IPS-20b (cell line): ENCODE results near the gene ZNF547.

Experiments used
- H3K27ac ChIP-seq: one replicate; pipeline ENCODE4 v1.5.1; 2013; ENCODE audit warnings: low read length
- H3K27me3 ChIP-seq: 2 replicates; pipeline ENCODE4 v1.6.1; 2013; ENCODE audit warnings: mild to moderate bottlenecking, low read length, inconsistent platforms; ENCODE audit not compliant: insufficient read depth
- H3K36me3 ChIP-seq: 2 replicates; pipeline ENCODE4 v1.6.1; 2013; ENCODE audit warnings: low read depth, mild to moderate bottlenecking, inconsistent platforms, low read length, moderate library complexity; ENCODE audit not compliant: insufficient read depth
- H3K4me1 ChIP-seq: 2 replicates; pipeline ENCODE4 v1.6.1; 2013; ENCODE audit warnings: mild to moderate bottlenecking, control low read depth, inconsistent platforms, low read length, moderate library complexity; ENCODE audit not compliant: insufficient read depth
- H3K4me3 ChIP-seq: 2 replicates; pipeline ENCODE4 v1.5.1; 2013; ENCODE audit warnings: mild to moderate bottlenecking, low read length, inconsistent platforms
- H3K9ac ChIP-seq: 2 replicates; pipeline ENCODE4 v1.6.1; 2013; ENCODE audit warnings: low read depth, mild to moderate bottlenecking, inconsistent platforms, low read length, moderate library complexity
- H3K9me3 ChIP-seq: 2 replicates; pipeline ENCODE4 v1.6.1; 2013; ENCODE audit warnings: mild to moderate bottlenecking, low read depth, low read length, inconsistent platforms; ENCODE audit not compliant: insufficient read depth

Gene ZNF547

GRCh38 chr19:57362997-57363687, at the start of gene ZNF547, which contains the start of gene TRAPPC2B:
TSS of gene ZNF547 (plus strand) at chr19:57363551. CDS start at chr19:57368556, 5,005 bp downstream.
TSS of gene TRAPPC2B (plus strand) at chr19:57363551. CDS start at chr19:57364834, 1,283 bp downstream.
- peak within 1 kb of the TSS; percentile 90 for H3K9ac ChIP-seq
- peak within 1 kb of the TSS; percentile 84 for H3K4me3 ChIP-seq
- H3K4me1 ChIP-seq = no peaks in the 10 kb centered on the region
- H3K27me3 ChIP-seq = no peaks in the 10 kb centered on the region
- H3K36me3 ChIP-seq = peaks cover 9% of the 10 kb centered on the region; the same call in 1 of the 2 replicates
- peak within 1 kb of the TSS; percentile 73 for H3K27ac ChIP-seq
- H3K9me3 ChIP-seq = no peaks in the 10 kb centered on the region

- Histone ChIP-seq H3K9ac (no peak overlapping the region), H3K36me3 (no peaks in the 10 kb centered on the region), H3K9me3 (no peaks in the 10 kb centered on the region), H3K27me3 (peaks cover 60% of the 10 kb centered on the region), H3K27ac (no peak overlapping the region), H3K4me1 (no peaks in the 10 kb centered on the region), H3K4me3 (no peak overlapping the region)
Measured at GRCh38 chr19:57314146-57314545, 49.2 kb upstream of the ZNF547 start.

GRCh38 chr19:57317503-57317902, 45.8 kb upstream of the ZNF547 start:
- no peak overlapping the region for H3K27ac ChIP-seq
- peaks cover 49% of the 10 kb centered on the region for H3K27me3 ChIP-seq
- no peaks in the 10 kb centered on the region for H3K36me3 ChIP-seq
- no peak overlapping the region for H3K9ac ChIP-seq
- peak overlapping the region; percentile 29; the same call in 1 of the 2 replicates for H3K4me3 ChIP-seq
- no peaks in the 10 kb centered on the region for H3K9me3 ChIP-seq
- 0 out of 2 replicates have a peak, but pooled peaks cover 6% of the 10 kb centered on the region for H3K4me1 ChIP-seq

DNA sequence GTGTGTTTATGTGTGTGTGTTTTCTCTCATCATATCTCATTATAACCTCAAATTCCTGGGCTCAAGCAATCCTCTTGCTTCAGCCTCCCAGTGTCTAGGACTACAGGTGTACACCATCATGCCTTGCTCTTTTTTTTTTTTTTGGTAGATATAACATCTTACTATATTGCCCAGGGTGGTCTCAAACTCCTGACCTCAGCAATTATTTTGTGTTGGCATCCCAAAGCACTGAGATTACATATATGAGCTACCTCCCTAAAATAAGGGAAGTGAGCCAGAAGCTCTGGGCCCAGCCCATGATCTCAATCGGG, 43.5 kb upstream of the ZNF547 start:
- Histone ChIP-seq H3K36me3 (peaks cover 15% of the 10 kb centered on the region), H3K4me3 (peak overlapping the region; percentile 95), H3K9me3 (no peaks in the 10 kb centered on the region), H3K4me1 (0 out of 2 replicates have a peak, but pooled peaks cover 6% of the 10 kb centered on the region), H3K27ac (no peak overlapping the region), H3K9ac (peak overlapping the region; percentile 67; the same call in 1 of the 2 replicates), H3K27me3 (peaks cover 26% of the 10 kb centered on the region)

- H3K27ac ChIP-seq = no peak within 1 kb of the TSS
- H3K9me3 ChIP-seq = no peaks in the 10 kb centered on the region
Measured at GRCh38 chr19:57320180-57321084, 42.9 kb upstream of the ZNF547 start, which contains the start of gene ZNF543. TSS of gene ZNF543 (plus strand) at chr19:57320472. CDS start at chr19:57320854, 382 bp downstream.

DNA sequence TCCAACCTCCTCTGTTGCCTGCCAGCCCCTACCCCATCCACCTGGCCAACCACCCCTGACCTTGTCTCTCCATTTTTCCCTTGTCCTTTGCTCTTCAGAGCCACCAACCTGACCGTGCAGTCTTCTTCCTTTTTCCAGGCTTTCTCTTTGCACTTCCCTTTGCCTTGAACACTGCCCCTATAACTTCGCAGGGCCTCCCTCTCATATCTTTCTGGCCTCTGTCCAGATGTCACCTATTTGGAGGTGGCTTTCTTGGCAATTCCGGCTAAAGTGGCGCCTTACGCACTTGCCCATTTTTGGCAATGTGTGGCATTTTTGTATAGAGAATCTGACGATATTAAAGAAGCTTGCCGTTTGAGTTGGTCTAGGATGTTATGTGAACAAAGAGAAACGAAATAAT, 42.2 kb upstream of the ZNF547 start:
- 0 out of 2 replicates have a peak, but pooled peaks cover 6% of the 10 kb centered on the region for H3K4me1 ChIP-seq
- H3K36me3 ChIP-seq = peaks cover 27% of the 10 kb centered on the region
- no peaks in the 10 kb centered on the region for H3K9me3 ChIP-seq
- H3K27me3 ChIP-seq = peaks cover 13% of the 10 kb centered on the region
- H3K9ac ChIP-seq = peak overlapping the region; percentile 92
- H3K4me3 ChIP-seq = peak overlapping the region; percentile 95
- no peak overlapping the region for H3K27ac ChIP-seq

More at GRCh38 chr19:57320180-57321084, 42.9 kb upstream of the ZNF547 start, which contains the start of gene ZNF543:
- Histone ChIP-seq H3K27me3 (peaks cover 20% of the 10 kb centered on the region), H3K4me3 (peak within 1 kb of the TSS; percentile 95), H3K36me3 (peaks cover 21% of the 10 kb centered on the region), H3K4me1 (0 out of 2 replicates have a peak, but pooled peaks cover 6% of the 10 kb centered on the region), H3K9ac (peak within 1 kb of the TSS; percentile 92)

DNA sequence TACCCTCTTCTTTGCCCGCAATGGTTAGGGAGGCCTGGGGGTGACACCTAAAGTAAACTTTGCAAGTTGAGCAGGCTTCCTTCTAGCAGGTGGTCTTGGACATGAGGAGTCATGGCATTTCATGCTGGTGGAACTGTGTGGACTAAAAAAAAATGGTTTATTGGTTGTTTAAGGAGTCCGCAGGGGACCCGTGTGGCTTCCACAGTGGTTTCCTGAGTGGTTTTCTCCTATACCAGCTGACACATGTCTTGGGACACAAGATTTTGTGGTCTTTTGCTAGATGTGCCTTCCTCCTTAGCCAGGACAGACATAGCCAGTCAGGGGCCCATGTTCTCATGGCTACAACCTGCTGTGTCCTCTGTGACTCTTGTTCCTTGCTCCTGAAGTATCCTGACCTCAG, 41.6 kb upstream of the ZNF547 start:
- no peak overlapping the region for H3K27ac ChIP-seq
- H3K9me3 ChIP-seq = no peaks in the 10 kb centered on the region
- peaks cover 7% of the 10 kb centered on the region; the same call in 1 of the 2 replicates for H3K27me3 ChIP-seq
- peaks cover 34% of the 10 kb centered on the region for H3K36me3 ChIP-seq
- H3K9ac ChIP-seq = peak overlapping the region; percentile 92
- H3K4me1 ChIP-seq = 0 out of 2 replicates have a peak, but pooled peaks cover 6% of the 10 kb centered on the region
- peak overlapping the region; percentile 95 for H3K4me3 ChIP-seq

DNA sequence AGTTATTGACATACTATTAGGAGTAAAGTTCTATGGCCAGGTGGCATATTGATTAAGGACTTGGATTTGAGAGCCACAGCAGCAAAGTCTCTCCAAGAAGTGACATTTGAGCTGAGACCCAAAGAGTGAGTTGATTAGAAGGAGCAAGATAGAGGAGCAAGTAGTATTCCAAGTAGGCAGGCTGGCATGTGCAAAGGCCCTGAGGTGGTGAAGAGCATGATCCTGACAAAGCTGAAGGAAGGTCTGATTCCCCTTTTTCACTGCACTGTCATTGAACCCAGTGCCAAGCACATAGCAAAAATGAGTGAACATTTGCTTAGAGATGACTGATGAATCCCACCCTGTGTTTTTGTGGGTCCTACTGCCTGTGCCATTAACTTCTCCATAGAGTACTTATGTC, 38.4 kb upstream of the ZNF547 start:
- Histone ChIP-seq H3K9me3 (no peaks in the 10 kb centered on the region), H3K36me3 (peaks cover 63% of the 10 kb centered on the region), H3K27me3 (no peaks in the 10 kb centered on the region), H3K27ac (no peak overlapping the region), H3K4me1 (0 out of 2 replicates have a peak, but pooled peaks cover 6% of the 10 kb centered on the region), H3K4me3 (no peak overlapping the region), H3K9ac (no peak overlapping the region)

DNA sequence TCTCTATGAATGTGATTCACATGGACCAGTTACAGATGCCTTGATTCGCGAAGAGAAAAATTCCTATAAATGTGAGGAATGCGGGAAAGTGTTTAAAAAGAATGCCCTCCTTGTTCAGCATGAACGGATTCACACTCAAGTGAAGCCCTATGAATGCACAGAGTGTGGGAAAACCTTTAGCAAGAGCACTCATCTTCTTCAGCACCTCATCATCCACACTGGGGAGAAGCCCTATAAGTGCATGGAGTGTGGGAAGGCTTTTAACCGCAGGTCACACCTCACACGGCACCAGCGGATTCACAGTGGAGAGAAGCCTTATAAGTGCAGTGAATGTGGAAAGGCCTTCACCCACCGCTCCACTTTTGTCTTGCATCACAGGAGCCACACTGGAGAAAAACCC, 35.4 kb upstream of the ZNF547 start:
- no peaks in the 10 kb centered on the region for H3K27me3 ChIP-seq
- no peaks in the 10 kb centered on the region for H3K9me3 ChIP-seq
- H3K4me3 ChIP-seq = no peak overlapping the region
- H3K27ac ChIP-seq = no peak overlapping the region
- H3K9ac ChIP-seq = no peak overlapping the region
- H3K36me3 ChIP-seq = peaks cover 69% of the 10 kb centered on the region
- no peaks in the 10 kb centered on the region for H3K4me1 ChIP-seq

DNA sequence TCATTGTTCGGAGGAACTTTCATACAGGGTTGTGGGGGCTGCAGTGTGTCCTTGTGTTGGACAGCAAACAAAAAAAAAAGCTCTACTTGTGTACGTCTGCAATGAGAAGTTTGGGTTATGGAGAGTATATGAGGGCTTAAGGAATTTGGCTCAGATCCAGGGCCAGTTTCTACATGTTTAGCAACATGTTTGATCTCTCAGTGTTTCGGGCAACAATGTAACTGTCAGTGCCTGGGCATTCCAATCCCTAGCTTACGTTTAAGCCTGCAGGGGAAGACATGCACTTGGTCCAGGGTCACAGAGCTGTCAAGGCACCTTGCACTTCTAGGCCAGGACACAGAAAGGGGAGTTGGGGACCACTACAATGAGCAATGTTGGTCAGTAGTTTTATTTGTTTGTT, 29.2 kb upstream of the ZNF547 start:
- H3K36me3 ChIP-seq = peaks cover 11% of the 10 kb centered on the region; the same call in 1 of the 2 replicates

GRCh38 chr19:57338877-57339276, 24.5 kb upstream of the ZNF547 start:
- Histone ChIP-seq H3K27ac (no peak overlapping the region), H3K27me3 (peaks cover 5% of the 10 kb centered on the region; the same call in 1 of the 2 replicates), H3K4me1 (no peaks in the 10 kb centered on the region), H3K36me3 (no peaks in the 10 kb centered on the region), H3K9me3 (no peaks in the 10 kb centered on the region), H3K9ac (no peak overlapping the region), H3K4me3 (no peak overlapping the region)

More for the DNA sequence above, 29.2 kb upstream of the ZNF547 start:
- Histone ChIP-seq H3K27ac (no peak overlapping the region), H3K9ac (no peak overlapping the region), H3K4me1 (no peaks in the 10 kb centered on the region), H3K9me3 (no peaks in the 10 kb centered on the region), H3K27me3 (no peaks in the 10 kb centered on the region), H3K4me3 (no peak overlapping the region)
